Activated CD4-positive, alpha-beta T cell treated with anti-CD3 and anti-CD28 coated beads, Interleukin-2, amount 50 U/mL, for 4 hours (primary cell): ENCODE measurements around the gene NTRK3.

ENCODE experiments used
- DNase-seq, 2 experiments: peaks; one replicate each; pipeline ENCODE4 v3.0.0-alpha.2; 2020

Gene NTRK3

DNA sequence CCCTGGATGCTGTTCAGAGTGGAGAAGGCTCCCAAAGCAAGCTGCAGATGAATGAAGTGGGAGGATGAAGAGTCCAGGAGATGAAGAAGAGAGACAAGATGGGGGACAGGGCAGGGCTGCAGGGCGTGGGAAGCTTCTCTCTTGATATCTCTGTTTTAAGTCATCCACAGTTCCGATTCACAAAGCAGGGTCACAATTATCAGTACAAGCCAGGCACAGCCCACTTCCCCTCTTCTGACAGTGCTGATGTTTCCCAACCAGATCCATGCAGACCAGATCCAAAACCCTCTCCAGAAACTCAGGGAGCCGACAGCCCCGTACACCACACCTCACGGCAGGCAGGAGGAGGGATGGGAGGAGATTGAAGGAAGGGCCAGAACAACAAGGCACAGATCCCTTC is 31.1 kb downstream of the NTRK3 start:
- DNase-seq = no peak

- DNase-seq = no peak
These were observed 33.5 kb downstream of the NTRK3 start for GRCh38 chr15:88223084-88223483.

- no peak for DNase-seq
These were observed 34.7 kb downstream of the NTRK3 start for GRCh38 chr15:88221836-88222235.

DNA sequence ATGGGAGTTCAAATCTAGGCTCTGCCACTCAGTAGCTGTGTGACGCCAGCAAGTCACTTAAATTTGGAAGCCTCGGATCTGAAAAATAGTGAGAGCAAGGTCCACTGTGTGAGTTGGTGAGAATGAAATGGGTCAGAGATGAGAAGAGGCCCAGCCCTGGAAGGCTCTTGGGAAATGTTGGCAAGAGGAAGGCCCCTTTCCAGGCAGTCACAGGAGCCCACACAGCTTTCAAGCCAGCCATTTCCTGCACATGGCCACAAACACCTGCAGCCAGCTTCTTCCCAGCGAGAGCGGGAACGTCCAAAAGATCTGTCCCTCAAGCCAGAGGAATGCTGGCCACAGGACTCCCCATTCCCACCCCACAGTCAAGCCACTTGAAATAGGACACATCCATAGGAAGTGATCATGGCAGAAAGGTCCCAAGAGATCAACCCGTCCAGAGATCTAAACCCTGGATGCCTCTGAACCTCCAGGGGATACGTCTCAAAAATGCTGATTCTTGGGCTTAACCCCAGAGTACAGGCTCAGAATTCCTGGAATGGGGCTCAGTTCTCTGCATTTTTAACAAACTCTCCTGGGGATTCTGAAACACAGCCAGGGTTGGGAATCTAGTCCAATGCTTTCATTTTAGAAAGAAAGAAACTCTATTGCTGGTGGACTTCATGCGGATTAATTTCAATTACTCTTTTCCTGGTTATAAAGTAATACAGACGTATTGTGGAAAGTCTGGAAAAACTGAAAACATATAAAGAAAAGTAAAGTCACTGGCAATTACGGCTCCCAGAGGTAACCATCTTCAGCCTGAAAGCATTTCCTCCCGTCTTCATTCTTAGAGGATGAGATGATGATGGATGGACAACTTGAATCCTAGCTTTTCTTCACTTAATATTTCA is 35.9 kb downstream of the NTRK3 start:
- DNase-seq = no peak

DNA sequence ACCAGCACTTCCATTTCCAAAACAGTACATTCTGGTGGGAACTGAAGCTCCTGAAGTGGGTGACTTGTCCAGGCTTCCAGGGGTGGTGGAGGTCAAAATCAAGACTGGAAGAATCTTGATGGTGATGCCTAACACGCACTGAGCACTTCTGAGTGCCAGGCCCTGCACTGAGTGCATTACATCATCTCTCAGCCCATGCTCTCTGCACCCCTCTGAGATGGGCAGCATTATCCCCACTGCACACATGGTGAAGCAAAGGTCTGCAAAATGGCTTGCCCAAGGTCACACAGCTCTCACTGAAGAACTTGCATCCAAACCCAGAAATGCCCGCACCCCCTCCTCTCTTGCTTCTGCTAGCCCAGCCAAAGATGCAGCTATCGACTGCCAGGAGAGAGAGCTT is 36.9 kb downstream of the NTRK3 start:
- no peak for DNase-seq

DNA sequence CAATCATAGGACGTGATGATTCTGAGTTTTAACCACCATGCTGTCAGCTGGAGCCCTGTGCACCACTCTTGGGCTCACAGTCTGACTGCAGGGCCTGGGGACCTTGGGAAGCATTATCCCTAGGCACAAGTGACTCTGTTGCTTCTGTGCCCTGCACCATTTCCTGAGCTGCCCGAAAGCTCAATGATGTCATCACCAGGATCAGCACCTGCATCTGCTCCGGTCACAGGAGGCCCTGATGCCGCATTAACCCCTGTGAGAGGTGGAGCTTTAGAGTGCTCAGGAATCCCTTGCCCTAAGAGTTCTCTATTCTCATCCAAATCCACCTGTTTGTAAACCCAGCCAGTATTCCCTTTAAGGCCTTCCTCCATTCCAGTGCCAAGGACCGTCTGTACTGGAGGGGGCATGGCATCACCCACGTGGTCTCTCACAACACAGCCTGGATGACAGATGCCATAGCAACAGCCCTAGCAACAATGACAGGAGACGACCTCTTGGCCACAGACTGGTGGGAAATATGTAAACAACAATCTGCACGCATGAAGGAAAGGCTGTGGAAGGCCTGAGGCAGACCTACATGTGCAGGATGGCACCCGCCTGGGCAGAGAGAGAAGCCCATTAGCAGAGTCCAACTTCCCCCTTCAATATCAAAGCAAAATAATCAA is 37.9 kb downstream of the NTRK3 start:
- no peak for DNase-seq

DNA sequence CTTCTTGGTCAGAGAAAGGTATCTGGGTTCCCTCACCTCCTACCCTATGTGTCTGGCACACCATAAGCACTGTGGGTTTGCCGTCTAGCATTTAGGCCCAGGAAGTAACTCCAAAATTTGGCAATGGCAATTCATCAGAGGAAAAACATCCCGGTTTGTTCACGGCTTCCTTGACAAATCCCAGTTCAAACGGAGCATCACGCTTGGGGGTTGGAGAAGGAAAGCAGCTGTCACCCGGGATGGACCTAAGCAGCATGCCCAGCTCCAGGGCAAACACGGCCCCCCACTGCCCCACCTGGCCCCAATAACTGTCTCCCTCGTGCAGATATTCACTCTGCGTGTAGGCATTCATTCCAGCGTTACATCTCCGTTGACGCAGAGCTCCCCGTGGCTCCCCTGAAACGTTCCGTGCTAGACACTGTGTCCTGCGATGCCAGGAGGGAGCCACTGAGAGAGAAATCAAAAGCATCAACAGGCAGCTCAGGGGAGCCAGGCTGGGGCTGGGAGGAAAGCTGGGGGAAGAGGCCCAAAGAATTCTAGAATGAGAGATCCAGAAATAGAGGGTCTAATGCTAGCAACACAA is 41.4 kb downstream of the NTRK3 start:
- DNase-seq = no peak

GRCh38 chr15:88209111-88209510 is 47.4 kb downstream of the NTRK3 start:
- no peak for DNase-seq

- DNase-seq = no peak
These were observed 48.1 kb downstream of the NTRK3 start for GRCh38 chr15:88208396-88208795.

DNA sequence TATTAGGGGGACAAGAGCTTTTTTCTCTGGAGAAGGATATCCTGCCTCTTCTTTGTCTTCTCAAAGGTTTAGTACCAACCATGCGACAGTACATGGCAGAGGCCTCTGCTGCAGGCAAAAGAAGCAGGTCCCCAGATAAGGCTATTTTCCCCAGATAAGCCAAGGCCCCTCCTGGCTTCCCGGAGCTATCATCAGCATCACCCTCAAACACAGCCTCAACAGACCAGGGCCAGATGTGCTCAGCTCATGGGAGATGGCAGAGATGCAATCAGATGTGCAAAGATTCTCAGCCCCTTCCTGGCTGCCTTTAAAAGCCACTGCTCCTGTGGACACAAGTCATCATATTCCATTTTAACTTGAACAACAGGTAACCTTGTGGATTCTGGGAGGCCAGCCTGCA is 49.0 kb downstream of the NTRK3 start:
- no peak for DNase-seq

- DNase-seq = no peak
These were observed 52.0 kb downstream of the NTRK3 start for GRCh38 chr15:88204584-88204983.

DNA sequence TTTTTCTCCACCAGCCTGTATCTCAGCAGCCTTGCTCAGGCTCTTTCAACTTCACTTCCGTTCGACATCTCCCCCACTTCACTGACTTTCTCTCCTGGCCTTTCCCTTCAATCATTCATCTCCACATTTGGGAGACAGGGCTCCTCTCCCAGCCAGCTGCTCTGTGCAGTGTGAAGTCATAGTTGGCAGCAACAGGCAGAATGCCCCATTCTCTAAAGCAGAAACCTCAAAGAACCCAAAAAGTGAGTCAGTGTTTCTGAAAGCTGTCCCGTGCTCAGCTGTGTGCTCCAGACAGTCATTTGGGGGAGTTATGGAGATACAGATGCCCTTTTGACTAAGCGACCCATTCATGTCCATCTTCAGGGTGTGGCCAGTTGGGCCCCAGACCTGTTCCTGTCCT is 54.3 kb downstream of the NTRK3 start:
- no peak for DNase-seq

DNA sequence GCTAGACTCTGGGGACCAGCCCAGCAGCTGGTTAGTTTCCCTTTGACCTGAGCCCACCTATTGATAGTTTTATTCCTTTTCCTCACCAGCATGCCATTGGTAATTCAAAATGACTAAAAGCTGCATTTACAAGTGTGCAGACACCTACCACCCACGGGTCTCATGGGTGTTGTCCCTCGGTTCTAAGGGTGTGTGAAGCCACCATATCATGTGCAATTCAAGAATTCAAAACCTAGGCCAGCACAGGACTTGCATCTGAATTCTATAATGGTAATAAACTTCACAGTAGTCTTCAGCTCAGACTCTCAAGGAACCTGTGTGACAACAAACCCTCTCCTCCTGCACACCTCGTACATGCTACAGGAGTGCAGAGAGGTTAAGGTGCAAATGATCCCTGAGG is 55.3 kb downstream of the NTRK3 start:
- no peak for DNase-seq

- DNase-seq = no peak
These were observed 59.6 kb downstream of the NTRK3 start for GRCh38 chr15:88196961-88197360.

DNA sequence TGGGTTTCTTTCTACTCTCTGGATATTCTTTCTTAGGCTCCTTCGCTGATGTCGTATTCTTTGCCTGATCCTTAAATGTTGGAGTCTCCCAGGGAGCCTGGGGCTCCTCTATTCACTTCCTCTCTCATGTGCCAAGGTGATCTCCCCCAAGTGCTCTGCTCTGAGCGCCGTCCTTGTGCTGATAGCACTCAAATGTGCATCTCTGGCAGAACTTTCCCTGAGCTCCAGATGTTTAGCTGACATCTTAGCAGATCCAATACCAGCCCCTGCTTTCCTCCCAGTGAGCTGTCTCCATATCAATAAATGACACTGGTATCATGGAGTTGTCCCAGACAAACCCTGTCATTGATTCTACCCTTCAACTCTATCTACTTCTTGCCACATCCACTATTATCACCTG is 62.4 kb downstream of the NTRK3 start:
- no peak for DNase-seq

DNA sequence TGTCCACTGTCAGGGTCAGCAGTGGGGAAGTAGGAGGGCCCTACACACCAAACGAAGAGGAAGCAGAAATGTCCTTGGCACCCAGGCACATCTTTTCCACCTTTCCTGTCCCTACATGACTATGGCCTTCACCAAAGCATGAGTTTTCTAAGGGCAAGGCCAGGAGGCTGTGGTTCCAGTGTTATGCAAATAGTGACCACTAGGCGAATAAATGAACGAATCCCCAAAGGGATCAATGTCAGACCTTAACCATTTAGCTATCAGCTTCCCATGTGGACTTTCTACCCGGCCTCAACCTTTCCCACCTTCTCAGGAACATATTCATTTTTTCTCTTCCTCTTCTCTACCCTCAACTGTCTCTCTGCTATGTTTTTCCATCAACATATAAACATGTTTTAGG is 63.1 kb downstream of the NTRK3 start:
- no peak for DNase-seq

- DNase-seq = no peak
These were observed 64.8 kb downstream of the NTRK3 start for GRCh38 chr15:88191812-88192165.

GRCh38 chr15:88190232-88190631 is 66.3 kb downstream of the NTRK3 start:
- no peak for DNase-seq

DNA sequence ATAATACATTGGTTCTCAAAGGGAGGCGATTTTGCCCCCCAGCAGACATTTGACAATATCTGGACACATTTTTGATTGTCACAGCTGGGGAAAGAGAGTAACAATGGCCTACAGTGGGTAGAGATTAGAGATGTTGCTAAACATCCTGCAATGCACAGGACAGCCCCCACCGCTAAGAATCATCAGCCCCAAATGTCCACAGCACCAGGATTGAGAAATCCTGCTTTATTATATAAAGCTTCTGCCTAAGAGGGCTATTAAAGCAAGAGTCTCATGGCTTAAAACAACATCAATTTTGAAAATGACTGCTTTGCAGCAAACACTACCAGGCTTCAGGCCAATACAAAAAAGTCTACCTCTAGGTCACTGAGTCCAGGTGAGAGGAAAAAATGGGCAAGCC is 68.2 kb downstream of the NTRK3 start:
- DNase-seq = no peak

DNA sequence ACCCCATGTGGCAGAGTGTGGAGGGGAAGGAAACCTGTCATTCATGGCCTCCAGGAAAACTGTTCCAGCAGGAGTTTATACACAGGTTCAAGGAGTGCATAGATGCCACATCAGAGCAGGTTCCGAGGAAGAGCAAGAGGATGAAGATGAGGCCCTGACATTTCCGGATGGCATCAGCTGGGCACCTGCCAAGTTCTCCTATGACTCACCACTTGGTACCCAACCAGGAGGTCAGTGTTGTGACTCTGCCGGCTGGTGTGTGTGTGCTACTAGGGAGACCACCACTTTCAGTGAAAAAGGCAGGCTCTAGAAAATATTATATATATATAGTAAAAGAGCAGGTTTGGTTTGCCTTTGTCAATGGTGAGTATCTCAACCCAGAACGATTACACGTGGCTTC is 69.3 kb downstream of the NTRK3 start:
- no peak for DNase-seq

DNA sequence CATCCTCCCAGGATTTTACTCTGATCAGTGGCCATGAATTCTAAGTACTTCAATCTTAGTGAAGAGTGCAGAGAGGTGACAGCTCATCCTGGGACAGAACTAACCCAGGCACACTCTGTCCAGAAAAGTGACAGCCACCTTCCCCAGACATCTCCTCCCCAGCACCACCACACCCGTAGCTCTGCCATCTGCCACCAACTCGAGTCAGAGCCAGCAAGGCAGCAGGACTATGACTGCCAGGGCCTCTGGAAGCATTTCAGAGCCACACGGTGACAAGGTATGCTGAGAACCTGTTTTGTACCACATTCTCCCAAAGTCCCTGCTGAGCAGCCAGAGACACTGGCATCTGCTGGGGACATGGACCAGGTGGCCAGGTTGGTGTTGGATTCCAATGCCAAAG is 71.0 kb downstream of the NTRK3 start:
- DNase-seq = no peak

DNA sequence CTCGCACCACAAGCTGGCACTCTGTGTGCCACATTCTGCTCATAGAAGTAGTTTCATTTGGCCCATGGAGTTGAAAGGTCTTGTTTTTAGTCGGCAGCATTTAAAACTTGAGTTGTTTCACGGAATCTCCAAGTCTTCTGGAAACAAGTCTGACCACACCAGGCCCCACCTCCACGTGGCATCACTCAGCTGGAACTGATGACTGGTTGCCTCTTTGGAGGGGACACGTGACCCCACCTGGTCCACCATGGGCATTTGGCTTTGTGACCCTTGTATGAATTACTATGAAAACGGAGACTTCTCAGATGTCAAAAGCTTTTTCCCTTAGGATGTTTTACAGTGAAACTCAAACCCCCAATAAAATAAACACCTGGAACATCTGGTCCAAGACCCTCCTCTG is 74.9 kb downstream of the NTRK3 start:
- no peak for DNase-seq

DNA sequence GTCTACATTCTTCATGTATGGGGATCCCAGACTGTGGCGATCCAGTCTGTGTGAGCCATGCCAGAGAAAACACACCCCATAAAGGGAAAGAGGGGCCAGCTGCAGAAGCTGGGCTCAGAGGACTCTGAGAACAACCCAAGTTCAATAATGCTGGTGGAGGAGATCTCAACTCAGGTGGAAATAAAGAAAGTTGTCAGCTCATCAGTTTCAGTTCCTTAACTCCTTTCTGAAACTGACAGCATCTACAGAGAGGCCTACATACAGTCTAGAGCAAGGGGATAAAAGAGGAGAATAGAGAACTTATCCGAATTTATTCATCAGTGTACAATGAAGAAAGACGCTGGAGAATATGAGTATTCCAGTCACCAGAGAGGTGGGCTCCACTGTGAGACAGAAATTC is 77.0 kb downstream of the NTRK3 start:
- DNase-seq = no peak

- no peak for DNase-seq
These were observed 77.9 kb downstream of the NTRK3 start for GRCh38 chr15:88178631-88179030.
